HG02610 (cell line): ENCODE measurements around the gene POLE.

ENCODE experiments used
- ATAC-seq: cut with Tn5 transposase; IDR thresholded peaks from one replicate; pipeline ENCODE4 v1.9.1; 2021; ENCODE audit warnings: mild to moderate bottlenecking, moderate library complexity; ENCODE audit not compliant: unreplicated experiment

The POLE gene

DNA sequence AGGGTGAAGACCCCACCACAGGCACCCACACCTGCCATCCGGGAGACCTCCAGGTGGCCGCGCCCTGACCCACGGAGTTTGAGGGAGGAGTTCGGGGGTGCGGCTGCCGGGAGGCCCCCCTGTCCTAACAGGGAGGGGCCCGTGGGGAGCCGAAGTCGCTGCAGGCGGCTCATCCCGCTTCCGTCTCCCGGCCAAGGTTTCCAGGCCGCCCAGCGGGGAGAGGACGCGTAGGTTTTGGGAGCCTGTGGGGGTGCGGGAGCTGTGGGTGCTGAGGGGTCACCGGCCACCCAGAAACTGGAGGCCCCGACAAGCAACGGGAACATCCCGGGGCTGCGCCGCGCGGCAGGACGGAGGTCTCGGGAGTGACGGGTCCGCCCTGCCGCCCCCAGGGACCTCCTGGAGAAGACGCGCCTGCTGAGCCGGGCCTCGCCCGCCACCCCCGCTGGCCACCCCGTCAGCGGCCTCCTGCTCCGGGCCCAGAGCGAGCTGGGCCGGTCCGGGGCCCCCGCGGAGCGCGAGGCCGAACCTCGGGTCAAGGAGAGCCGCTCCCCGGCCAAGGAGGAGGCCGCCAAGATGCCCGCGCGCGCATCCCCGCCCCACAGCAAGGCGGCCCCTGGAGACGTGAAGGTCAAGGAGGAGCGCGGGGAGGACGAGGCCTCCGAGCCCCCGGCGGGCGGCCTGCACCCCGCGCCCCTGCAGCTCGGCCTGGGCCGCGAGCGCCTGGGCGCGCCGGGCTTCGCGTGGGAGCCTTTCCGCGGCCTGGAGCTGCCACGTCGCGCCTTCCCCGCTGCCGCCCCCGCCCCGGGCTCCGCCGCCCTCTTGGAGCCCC, 104.3 kb downstream of the POLE start:
- no peak for ATAC-seq

DNA sequence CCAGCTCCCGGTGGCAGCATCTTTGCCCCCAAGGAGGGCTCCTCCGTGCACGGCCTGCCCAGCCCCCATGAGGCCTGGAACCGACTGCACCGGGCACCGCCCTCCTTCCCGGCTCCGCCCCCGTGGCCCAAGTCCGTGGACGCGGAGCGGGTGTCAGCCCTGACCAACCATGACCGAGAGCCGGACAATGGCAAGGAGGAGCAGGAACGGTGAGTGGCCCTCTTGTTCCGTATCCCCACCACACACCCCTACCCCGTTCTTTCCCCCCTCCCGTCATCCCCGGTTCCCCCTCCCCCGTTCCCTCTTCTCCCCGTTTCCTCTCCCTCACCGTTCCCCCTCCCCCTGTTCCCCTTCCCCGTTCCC, 105.1 kb downstream of the POLE start:
- no peak for ATAC-seq

DNA sequence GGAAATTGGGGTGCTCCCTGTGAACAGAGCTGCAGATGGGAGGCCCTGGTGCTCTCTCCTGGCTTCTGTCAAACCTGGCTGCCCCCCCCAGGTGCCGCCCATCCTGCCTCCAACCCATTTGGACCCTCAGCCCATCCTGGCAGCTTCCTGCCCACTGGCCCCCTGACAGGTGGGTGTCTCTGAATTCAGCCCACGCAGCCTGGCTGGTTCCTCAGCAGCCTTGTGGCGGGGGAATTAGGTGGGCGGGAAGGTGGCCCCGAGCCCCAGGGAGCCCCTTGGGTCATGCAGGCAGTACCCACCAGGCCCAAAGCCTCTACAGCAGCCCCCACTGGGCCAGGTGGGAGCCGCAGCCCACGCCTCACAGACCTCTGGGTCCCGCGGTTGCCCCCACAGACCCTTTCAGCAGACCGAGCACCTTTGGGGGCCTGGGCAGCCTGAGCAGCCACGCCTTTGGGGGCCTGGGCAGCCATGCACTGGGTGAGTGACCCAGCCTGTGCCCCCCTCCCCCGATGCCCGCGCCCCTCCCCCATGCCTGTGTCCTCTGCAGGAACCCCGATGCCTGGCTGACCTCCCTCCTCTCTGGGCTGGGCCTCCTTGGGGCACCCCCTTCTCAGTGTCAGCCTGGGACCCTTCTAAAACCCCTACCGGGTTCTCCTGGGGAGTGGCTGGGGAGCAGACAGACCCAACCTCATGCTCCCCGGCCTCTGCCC, 105.6 kb downstream of the POLE start:
- ATAC-seq: no peak

DNA sequence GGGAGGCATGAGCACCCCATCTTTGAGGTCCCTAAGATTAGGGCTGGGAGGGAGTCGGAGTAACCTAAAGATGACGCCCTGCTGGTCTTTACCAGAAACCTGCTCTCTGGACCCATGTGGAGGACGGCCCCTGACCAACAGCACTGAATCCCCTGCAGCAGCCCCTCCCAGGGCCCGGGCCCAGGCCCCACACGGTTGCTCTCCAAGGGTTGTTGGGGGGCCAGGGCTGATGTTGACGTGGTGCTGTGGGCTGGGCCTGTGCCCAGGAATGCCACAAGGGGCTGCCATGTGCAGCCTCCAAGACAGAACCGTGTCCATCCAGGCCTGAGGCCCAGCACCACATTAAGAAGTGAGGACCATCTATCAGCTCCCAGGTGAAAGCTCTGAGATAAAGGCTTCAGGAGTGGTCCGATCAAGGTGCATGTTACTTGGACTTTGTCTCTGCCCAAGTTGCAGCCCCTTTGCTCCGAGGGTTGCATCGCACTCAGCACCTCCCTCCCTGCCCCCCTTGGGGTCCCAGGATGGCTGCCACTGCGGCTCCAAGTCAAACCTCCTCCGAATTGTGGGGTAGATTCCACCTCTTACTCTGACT, 106.3 kb downstream of the POLE start:
- ATAC-seq: no peak

DNA sequence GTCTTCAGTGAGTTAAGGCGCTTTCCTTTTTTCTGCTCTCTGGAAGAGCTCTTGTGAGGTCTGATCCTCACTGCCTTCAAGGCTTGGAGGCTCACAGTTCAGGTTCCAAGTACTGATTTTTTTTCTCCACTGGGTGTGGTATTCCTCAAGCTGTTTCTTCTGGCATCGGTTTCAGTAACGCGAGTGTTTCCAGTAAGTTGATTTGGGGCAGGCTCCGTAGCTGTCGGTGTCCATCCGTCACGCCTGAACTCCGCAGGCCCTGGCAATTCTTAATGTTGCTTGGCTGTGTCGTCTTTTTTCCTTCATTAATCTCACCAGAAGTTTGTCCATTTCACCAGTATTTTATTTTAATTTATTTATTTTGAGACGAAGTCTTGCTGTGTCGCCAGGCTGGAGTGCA, 107.4 kb downstream of the POLE start:
- no peak for ATAC-seq

DNA sequence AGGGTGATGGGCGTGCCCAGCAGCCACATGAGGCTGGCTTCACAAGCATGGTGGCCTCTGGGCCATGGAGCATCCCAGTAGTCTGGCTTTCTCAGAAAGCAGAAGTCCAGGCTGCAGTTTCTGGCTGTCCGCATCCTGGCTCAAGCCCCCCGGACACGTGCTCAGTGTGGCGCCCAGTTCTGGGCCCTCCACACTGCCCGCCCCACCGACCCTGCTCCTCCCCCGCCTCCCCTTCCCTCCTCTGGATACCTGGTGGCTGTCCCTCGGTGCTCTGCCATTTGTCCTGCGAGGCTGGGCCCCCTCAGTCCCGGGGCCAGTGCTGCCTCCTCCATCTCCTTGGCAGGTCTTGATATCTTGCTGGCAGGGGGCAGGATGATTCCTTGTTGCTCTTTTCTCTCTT, 108.3 kb downstream of the POLE start:
- no peak for ATAC-seq

DNA sequence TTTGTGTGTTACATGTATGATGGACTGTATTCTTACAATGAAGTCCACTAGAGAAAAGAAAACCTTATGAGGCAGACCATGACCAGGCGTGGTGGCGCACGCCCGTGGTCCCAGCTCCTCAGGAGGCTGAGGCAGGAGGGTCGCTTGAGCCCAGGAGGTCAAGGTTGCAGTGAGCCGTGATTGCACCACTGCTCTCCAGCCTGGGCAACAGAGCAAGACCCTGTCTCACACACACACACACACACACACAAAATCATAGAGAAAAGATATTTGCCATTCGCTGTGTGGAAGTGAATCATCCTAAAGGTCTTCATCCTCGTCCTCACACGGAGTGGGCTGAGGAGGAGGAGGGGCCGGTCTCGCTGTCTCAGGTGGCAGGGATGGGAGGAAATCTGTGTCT, 109.0 kb downstream of the POLE start:
- no peak for ATAC-seq

DNA sequence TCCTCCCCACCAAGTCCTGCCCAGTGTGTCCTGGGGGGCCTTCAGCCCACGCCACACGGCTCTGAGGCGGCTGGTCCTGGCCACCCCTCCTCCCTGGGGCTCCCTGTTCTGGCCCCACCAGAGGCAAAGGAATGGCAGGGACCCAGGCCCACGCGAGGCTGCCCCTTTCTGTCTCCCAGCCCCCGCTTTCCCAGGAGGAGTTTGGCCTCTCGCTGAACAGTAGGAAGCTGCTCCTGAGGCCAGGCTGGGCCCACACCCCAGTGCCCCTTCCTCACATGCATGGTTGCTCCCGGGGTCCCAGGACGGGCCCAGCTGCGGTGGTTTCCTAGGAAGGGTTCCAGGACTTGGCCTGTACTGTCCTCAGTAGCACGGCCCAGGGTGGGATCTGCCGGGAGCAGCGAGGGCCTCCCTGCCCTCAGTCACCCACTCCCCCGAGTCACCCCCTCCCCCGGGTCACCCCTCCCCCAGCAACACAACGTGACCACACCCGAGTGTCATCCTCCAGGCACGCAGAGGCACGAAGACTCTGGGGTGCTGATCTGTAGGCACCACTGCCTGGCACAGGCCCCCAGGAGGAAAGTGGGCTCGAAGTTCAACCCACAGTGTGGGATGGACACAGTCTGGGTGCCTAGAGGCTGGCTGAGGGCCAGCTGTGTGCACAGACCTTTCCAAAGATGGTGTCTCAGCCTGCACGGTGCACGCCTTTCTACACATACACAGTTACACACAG, 109.8 kb downstream of the POLE start:
- no peak for ATAC-seq

DNA sequence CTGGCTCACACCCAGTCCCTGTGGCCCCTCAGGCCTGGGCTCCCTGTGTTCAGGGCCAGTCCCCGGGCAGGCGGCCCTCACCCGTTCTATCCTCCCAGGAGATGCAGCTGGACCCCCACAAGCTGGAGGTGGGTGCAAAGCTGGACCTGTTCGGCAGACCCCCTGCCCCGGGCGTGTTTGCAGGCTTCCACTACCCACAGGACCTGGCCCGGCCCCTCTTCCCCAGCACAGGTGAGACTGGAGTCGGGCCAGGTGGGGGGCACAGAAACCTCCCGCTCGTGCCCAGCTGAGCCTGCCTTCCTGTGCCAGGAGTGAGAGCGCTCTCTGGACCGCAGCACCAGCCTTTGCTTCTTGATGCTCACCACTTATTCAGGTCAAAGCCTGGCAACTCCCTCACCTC, 110.4 kb downstream of the POLE start:
- ATAC-seq: no peak

DNA sequence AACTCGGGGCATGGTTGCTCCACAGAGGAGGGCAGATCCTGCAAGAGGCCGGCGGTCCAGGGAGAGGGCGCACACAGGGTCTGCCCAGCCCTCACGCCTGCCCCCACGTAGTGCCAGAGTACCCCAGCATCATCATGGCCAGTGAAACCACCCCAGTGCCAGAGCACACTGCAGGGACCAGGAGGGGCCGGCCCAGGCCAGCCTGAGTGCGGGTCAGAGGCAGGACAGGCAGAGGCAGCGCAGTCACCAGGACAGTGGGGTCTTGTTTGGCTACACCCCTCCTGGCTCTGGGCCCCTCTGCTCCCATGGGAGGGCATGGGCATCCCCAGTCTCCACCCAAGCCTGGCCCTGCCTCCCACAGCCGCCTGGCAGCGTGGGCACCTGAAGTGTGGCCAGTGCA, 111.5 kb downstream of the POLE start:
- ATAC-seq: no peak

DNA sequence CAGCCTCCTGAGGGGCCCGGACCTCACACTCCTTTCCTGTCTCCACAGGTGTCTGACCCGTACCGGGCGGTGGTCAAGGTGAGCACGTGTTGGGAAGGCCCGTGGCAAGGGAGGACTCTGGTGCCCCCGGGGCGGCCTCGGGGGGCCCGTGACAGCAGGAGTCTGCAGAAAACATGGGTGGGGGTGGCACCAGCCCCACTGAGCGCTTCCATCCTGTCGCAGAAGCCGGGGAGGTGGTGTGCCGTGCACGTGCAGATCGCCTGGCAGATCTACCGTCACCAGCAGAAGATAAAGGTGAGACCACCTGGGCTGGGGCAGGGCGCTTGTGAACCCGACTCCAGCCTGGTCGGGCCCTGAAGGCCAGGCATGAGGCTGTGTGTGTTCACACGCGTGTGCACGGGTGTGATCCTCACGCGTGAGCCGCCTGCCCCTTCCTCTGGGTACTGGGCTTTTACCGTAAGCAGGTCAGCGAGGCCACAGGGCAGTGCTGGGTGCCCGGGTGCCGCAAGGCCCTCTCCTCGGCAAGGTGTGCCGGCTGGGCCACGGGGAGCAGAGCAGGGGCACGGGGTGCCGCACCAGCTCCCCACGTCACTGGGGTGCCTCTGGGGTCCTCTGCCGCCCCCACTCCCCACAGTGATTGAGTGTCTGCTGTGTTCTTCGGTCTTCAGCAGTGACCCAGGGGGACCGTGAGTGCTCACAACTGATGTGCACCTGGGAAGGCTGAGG, 112.7 kb downstream of the POLE start:
- ATAC-seq: no peak
